Measurements from ENCODE around the gene NLGN3.
A peak's percentile ranks its signal among the peaks of the same experiment; 100 is the strongest.

The NLGN3 gene

DNA sequence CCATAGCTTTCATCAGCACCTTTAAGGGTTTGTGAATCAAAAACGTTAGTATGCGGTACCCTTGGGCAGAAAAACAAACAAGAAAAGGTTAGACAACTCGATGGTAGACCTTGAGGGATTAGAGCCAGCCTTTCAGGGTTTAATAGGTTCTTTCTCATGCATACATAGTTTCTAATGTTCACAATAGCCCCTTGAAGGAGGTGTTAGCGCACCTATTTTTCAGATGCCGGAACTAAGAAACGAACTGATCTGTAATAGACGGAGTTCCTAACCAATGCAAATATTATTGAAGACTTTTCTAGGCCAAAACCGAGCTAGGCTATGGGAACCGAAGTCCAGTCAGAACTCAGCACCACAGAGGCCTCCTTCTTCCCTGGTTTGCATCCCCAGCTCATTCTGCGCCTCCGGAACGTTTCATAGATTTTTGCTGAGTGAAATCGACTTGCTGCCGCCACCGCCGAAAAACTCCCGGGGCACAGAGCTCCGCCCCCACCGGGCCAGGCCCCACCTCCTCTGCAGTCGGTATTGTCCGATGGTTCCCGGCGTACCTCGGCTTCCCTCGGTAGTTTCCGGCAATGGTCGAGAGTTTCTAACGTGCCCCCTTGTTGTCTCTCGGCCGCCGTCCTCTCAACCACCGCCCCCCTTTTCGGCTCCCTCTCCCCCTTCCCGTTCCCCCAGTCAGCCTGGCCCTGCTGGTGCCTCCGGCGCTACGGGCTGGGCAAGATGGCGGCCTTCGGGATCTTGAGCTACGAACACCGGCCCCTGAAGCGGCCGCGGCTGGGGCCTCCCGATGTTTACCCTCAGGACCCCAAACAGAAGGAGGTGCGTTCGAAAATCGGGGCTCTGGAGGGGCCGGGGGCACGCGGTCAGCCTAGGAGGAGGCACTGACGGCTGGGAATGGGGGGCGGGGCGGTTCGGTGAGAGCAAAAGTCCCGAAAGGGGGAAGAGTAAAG is 26.3 kb upstream of the NLGN3 start, which contains the start of gene MED12:
Gene MED12 (plus strand): TSS at position 565 of the 953 bp plus-strand sequence. CDS start 159 bp downstream, at position 724.
- peak; percentile 52 to 71 for DNase-seq (ENCODE audit: low read depth in 2 of 2)

DNA sequence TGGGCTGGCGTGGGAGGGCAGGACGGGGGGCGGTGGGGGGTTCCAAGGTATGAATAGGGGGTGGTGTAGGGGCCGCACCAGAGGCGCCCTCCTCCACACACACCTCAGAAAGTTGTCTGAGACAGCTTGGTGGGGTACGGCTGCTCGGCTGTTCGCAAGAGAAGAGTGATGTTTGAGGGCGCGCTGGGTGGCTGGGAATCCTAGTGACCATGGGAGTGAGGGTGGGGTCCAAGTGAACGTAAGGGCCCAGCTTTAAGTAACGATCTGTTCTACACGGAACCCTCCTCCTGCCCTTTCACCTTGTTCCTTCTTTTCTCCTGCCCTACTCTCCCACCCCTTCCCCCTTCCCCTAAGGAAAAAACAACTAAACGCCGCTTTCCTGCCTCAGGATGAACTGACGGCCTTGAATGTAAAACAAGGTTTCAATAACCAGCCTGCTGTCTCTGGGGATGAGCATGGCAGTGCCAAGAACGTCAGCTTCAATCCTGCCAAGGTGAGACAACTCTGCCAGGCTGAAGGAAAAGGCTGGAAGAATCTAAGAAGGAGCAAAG is 25.6 kb upstream of the NLGN3 start:
- no peak for DNase-seq (ENCODE audit: low read depth in 2 of 2)

DNA sequence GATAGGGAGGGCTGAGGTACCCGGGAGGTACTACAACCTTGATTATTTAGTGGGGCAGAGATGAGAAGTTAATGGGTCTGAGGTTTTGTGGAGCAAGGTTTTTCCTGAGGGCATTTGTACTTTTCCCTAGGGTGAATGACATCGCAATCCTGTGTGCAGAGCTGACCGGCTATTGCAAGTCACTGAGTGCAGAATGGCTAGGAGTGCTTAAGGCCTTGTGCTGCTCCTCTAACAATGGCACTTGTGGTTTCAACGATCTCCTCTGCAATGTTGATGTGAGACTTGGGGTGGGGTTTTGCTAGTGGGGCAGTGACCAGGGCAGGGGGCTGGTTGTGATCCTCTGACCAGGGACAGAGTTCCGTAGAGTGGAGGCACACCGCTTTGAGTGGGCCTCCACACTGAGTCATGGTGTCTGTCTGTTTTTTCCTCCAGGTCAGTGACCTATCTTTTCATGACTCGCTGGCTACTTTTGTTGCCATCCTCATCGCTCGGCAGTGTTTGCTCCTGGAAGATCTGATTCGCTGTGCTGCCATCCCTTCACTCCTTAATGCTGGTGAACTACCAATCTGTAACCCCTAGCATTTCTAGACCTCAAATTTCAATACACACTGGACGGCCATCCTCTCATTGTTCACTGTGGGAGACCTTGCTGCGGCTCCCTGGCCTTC is 16.3 kb upstream of the NLGN3 start:
- no peak for DNase-seq (ENCODE audit: low read depth in 2 of 2)

DNA sequence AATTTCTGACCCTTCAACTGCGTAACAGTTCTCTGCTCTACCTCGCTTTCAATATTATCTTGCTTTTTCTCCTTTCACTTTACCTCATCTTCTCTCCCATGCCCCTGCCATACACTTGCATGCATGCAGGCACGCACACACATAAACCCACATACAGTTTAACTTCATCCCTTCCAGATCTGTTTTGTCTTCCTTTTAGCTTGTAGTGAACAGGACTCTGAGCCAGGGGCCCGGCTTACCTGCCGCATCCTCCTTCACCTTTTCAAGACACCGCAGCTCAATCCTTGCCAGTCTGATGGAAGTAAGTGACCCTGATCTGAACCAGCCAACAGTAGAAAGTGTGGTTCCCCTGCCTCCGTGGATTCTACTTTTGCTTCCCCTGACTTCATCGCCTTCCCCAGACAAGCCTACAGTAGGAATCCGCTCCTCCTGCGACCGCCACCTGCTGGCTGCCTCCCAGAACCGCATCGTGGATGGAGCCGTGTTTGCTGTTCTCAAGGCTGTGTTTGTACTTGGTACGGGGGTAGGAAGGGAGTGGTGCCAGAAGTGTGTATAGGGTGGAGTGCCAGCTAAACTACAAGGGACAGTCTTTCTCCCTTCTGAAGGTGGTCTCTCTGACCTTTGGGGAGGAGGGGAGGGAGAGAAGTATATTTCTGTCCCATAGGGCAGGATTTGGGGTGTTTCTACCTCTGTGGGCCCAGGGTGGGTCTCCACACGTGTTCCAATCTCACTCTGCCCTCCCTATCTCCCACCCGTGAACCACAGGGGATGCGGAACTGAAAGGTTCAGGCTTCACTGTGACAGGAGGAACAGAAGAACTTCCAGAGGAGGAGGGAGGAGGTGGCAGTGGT is 15.5 kb upstream of the NLGN3 start:
- DNase-seq (ENCODE audit: low read depth in 2 of 2), result peak; percentile 59

DNA sequence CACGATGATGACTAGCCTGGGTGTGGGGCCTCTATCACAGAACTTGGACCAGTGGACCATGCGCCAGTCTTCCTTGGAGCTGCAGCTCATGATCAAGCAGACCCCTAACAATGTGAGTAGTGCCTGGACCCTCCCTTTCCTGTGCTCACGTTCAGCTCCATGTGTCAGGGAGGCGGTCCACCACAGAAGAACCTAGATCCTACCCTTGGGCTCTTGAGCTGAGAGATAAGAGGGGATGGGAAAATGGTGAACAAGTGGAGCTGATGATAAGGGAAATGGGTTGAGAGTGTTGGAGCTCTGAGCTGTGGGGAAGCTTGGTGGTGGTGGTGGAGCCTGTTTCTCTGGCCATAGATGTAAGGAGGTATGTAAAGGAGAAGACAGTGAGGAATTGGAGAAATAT is 13.1 kb upstream of the NLGN3 start:
- DNase-seq (ENCODE audit: low read depth in 2 of 2), result no peak

DNA sequence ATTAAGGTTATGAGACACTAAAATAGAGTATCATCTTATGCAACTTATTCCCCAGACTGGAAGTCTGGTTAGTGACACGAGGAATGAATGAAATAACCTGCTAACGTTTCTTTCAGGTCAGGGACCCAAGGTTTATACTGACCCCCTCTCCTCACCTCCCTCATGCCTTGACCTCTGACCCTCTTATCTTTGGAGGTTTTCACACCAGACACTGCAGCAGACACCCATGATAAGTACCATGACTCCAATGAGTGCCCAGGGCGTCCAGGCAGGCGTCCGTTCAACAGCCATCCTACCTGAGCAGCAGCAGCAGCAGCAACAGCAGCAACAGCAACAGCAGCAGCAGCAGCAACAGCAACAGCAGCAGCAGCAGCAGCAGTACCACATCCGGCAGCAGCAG is 4.2 kb upstream of the NLGN3 start:
- no peak for DNase-seq (ENCODE audit: low read depth in 2 of 2)

DNA sequence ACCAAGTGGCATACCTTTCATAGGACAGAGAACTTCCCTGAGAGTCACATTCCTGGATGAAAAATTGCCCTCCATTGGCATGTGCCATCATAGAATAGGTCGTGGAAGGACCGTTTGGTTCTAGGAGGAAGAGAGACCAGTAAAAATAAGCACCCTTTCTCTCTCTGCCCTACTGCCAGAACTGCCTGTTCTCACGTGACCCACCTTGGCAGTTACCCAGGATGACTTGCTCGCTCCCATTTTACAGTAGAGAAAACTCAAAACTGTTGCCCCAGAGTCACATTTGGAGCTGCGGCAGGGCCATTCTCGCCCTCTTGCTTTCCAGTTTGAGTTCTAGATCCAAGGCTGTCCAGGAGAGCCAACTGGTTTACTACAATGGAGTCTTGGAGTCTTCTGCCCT is 1.1 kb upstream of the NLGN3 start:
- DNase-seq (ENCODE audit: low read depth in 2 of 2), result no peak

DNA sequence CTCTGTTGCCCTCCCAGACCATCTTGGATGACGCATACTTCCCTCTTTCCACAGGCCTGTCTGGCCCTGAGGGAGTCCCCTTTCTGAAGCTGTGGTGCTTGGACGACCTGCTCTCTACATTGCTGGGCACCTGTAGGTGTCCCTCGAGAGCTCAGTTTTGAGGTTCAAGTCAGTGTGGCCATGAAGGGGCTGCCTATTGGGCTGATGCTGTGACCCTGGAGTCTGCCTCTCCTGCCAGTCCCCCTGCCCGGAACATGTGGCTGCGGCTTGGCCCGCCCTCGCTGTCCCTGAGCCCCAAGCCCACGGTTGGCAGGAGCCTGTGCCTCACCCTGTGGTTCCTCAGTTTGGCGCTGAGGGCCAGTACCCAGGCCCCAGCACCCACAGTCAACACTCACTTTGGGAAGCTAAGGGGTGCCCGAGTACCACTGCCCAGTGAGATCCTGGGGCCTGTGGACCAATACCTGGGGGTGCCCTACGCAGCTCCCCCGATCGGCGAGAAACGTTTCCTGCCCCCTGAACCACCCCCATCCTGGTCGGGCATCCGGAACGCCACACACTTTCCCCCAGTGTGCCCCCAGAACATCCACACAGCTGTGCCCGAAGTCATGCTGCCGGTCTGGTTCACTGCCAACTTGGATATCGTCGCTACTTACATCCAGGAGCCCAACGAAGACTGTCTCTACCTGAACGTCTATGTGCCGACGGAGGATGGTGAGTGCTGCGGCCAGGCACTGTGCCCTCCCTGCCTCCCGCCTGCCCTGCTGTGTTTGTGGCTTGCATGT is 3.0 kb downstream of the NLGN3 start:
- DNase-seq (ENCODE audit: low read depth in 2 of 2), result no peak

DNA sequence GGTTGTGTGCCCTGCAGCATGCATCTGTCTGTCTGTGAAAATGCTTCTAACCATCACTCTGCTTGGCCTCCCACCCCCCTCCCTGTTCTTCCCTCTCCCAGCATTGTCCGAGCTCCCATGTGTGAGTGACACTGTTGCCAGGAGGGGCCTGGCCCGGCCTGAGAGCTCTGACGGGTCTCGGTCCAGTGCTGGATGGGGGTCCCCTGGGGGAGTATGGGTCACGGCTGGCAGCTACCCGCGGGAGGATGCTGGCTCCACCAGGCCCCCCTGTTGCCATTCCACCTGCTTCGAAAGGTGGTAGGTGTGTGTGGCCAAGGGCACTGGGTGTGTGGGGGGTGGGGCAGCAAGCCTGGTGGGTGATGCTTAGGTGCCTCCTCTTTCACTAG is 3.6 kb downstream of the NLGN3 start:
- DNase-seq (ENCODE audit: low read depth in 2 of 2), result no peak

DNA sequence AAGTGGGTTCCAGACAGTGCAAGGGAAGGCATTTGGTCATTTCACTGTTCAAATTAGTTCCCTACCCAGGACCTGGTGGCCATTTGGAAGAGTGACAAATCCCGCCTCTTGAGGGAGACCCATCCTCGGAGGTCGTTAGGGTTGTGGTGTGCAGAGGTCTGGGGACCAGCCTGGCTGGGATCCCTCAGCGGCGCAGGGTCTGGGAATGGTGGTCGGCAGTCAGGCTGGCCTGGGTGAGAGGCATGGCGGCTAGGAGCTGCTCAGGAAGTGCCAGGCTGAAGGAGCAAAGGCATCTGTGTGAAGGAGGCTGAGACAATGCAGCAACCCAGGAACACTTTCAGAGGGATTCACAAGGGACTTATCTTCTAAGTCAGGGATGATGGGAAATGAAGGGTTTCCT is 6.7 kb downstream of the NLGN3 start:
- DNase-seq (ENCODE audit: low read depth in 2 of 2), result no peak

DNA sequence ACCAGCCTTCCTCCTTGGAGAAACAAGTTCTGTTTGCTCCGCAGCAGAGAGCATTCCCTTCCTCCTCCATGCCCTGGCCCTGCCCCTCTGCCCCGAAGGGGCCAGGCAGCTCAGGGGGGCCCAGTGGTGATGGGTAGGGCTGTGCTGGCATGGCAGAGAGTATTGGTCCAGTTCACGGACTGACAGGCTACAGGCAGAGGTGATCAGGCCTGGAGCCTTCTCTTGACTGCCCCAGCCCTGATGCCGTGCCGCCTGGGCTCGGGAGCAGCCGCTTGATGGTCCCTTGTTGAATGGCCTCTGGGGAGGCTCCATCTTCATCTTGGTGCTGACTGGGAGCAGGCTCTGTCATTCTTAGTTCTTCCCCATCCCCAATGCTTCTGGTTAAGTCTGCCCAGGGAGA is 9.6 kb downstream of the NLGN3 start:
- no peak for DNase-seq (ENCODE audit: low read depth in 2 of 2)

DNA sequence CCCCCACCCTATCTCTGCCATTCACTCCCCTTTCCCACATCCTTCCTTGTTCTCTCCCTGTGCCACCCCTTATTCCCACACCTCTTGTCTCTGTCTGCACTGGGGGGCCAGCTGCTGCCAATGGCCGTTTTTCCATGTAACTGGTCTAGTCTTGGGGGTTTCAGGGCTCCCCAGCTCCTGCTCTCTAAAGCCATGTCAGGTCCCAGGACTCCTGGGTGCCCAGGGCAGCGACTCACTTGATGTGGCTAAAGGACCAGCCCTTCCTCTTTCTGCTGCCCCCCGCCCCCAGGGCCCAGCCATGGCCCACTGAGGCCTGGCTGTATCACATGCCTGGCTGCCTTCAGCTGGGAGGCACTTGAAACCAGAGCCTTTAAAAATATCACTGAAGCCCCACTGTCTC is 10.0 kb downstream of the NLGN3 start:
- DNase-seq (ENCODE audit: low read depth in 2 of 2), result no peak

DNA sequence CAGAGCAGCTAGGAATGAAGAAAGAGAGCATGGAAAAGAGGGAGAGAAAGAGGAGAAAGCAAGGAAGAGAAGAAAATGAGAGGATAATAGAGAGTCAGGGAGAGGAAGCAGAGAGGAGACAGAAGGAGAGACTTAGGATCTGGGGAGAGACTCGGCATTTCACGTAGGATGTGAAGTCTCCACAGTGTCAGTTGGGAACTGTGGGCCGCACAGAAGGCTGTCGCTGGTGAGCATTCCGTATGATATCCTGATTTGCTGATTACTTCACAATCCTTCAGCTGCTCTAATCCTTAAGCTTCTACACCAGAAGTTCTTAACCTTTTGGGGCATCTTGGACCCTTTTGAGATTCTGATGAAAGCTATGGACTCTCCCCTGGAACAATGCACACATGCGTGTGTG is 14.0 kb downstream of the NLGN3 start:
- no peak for DNase-seq (ENCODE audit: low read depth in 2 of 2)

DNA sequence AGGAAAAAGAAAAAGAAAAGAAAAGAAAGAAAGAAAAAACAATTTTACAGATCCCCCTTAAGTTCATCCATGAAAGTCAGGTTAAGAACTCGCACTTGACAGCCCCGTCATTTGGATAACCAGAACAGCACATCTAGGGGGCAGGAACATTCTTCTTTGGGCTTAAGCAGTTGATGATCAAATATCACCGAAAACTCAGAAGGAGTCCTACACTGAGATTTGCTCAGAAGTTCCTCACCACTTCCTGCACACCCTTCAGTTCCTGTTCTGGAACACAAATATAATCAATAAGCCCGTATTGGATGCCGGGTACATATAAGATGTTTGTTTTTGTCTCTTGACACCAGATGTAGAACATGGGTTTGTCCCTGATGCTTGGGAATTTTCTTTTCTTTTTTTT is 14.7 kb downstream of the NLGN3 start:
- no peak for DNase-seq (ENCODE audit: low read depth in 2 of 2)

DNA sequence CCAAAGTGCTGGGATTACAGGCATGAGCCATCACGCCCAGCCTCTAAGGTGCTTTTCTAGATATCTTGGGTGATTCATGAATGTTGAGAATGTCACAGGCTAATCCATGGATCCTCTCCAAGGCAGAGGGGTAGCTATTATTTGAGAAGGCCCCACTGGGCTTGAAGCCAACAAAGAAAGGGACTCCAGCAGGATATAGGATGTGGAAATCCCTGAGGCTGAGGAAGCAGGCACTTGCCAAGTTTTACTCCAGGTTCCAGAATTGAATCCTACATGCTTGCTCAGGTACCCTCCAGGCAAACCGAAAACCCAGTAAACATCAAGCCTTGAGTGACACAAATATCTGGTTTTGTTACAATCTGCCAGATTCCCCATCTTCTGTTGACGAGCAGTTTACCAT is 15.8 kb downstream of the NLGN3 start:
- no peak for DNase-seq (ENCODE audit: low read depth in 2 of 2)

DNA sequence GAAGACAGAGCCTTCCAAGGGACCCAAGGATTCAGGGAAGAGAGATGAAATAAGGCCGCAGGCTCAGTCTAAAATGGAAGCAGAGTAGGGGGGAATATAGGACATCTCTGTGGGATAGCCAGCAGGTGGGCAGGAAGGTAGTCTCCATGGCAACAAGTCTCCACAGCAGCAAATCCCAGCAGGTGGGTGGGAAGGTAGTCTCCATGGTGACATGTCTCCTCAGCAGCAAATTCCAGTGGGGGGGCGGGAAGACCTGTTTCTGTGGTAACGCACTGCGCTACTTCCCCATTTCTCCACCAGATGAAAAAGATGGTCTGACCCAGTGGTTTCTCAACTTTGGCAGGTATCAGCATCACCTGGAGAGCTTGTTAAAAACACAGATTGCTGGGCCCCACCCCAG is 18.3 kb downstream of the NLGN3 start:
- no peak for DNase-seq (ENCODE audit: low read depth in 2 of 2)

DNA sequence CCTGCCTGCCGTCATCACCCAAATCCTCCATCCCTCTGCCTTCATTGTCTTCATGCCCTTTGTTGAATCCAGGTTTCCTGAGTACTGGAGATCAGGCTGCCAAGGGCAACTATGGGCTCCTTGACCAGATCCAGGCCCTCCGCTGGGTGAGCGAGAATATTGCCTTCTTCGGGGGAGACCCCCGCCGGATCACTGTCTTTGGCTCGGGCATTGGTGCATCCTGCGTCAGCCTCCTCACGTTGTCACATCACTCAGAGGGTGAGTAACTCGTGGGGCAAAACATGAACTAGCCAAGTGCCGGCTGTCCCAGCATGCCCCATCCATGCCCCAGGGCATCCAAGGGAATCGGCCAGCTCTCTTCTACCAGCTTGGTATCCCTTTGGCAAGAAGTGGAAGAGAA is 19.4 kb downstream of the NLGN3 start:
- DNase-seq (ENCODE audit: low read depth in 2 of 2), result no peak

DNA sequence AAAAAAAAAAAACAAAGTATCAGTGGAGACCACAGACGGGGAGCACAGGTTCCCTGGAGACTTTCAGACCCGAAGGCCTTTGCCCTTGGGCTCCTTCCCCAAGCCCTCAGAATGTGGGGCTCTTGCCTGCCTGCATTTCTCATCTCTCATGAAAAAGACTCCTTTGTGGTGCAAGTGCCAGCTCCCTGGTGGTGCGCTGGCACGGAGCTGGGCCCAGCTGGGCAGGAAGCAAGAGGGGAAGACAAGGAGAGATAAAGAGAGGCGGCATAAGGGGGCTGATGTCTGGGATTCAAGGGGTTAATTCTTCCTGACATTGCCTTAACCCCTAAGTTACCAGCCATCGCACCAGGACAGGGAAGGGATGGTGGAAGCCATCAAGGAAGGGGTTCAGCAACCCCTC is 21.8 kb downstream of the NLGN3 start:
- DNase-seq (ENCODE audit: low read depth in 2 of 2), result no peak

DNA sequence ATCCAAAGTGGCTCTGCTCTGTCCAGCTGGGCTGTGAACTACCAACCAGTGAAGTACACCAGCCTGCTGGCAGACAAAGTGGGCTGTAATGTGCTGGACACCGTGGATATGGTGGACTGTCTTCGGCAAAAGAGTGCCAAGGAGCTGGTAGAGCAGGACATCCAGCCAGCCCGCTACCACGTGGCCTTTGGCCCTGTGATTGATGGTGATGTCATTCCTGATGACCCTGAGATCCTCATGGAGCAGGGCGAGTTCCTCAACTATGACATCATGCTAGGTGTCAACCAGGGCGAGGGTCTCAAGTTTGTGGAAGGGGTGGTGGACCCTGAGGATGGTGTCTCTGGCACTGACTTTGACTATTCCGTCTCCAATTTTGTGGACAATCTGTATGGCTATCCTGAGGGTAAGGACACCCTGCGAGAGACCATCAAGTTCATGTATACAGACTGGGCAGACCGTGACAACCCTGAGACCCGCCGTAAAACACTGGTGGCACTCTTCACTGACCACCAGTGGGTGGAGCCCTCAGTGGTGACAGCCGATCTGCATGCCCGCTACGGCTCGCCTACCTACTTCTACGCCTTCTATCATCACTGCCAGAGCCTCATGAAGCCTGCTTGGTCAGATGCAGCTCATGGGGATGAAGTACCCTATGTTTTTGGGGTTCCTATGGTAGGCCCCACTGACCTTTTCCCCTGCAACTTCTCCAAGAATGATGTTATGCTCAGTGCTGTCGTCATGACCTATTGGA is 22.6 kb downstream of the NLGN3 start:
- DNase-seq (ENCODE audit: low read depth in 2 of 2), result no peak

DNA sequence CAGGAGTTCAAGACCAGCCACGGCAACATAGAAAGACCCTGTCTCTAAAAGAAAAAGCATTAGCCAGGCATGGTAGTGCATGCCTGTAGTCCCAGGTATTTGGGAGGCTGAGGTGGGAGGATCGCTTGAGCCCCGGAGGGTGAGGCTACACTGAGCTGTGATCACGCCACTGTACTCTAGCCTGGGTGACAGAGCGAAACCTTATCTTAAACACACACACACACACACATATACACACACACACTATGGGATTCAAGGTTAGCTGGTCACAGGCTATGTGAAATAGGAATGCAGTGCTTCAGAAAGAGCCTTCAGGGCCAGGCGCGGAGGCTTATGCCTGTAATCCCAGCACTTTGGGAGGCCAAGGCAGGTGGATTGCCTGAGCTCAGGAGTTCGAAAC is 23.5 kb downstream of the NLGN3 start:
- no peak for DNase-seq (ENCODE audit: low read depth in 2 of 2)

Measured in stimulated activated CD8-positive, alpha-beta memory T cell treated with anti-CD3 and anti-CD28 coated beads, Interleukin-7, amount 100 ng/mL, for 4 hours (primary cell).